Right lobe of liver (tissue), 4 donors: ENCODE data around the gene CFAP53.

ENCODE experiments used
- POLR2A ChIP-seq: fragments of 450-650 bp; IDR thresholded peaks from one replicate; pipeline ENCODE4 v1.6.1; 2017; ENCODE audit warnings: antibody characterized with exemption, mild to moderate bottlenecking
- TF ChIP-seq, protein P1 (sequence below), 4 donors: fragments of 200-600 bp in 3 of 4; fragments of 450-650 bp in 1 of 4; IDR thresholded peaks; one replicate each; pipeline versions ENCODE4 v1.5.1 to v1.8.0; 2016 to 2022; ENCODE audit warnings: antibody characterized with exemption in 4 of 4, mild to moderate bottlenecking in 2 of 4
- donor health status: DM: no; HTN: no; CAD: no.
- donor health status: DM: no; HTN: no; CAD: no.
- donor health status: DM: no; HTN: yes; CAD: no.

- TF ChIP-seq, protein P1, sequence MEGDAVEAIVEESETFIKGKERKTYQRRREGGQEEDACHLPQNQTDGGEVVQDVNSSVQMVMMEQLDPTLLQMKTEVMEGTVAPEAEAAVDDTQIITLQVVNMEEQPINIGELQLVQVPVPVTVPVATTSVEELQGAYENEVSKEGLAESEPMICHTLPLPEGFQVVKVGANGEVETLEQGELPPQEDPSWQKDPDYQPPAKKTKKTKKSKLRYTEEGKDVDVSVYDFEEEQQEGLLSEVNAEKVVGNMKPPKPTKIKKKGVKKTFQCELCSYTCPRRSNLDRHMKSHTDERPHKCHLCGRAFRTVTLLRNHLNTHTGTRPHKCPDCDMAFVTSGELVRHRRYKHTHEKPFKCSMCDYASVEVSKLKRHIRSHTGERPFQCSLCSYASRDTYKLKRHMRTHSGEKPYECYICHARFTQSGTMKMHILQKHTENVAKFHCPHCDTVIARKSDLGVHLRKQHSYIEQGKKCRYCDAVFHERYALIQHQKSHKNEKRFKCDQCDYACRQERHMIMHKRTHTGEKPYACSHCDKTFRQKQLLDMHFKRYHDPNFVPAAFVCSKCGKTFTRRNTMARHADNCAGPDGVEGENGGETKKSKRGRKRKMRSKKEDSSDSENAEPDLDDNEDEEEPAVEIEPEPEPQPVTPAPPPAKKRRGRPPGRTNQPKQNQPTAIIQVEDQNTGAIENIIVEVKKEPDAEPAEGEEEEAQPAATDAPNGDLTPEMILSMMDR (IDR thresholded peaks at IDR 0.05), result no peak
- no peak for TF ChIP-seq POLR2A
Measured at GRCh38 chr18:50240080-50240563, 26.2 kb downstream of the CFAP53 start.
